Fibroblast of pulmonary artery (primary cell): ENCODE results near the gene HRH3.

Source experiments
- DNase-seq: peaks from one replicate; pipeline ENCODE4 v3.0.0-alpha.2; 2010; ENCODE audit warnings: low read depth
- H3K4me3 ChIP-seq: replicated peaks from 2 replicates; pipeline ENCODE4 v1.5.1; 2011; ENCODE audit warnings: low read depth, mild to moderate bottlenecking, control low read depth, low read length, moderate library complexity
- TF ChIP-seq, protein P1 (sequence below): IDR thresholded peaks from 2 replicates; pipeline ENCODE4 v1.5.1; 2011; ENCODE audit warnings: mild to moderate bottlenecking, control low read depth, low read length, inconsistent platforms; ENCODE audit errors: missing control alignments

Gene HRH3

DNA sequence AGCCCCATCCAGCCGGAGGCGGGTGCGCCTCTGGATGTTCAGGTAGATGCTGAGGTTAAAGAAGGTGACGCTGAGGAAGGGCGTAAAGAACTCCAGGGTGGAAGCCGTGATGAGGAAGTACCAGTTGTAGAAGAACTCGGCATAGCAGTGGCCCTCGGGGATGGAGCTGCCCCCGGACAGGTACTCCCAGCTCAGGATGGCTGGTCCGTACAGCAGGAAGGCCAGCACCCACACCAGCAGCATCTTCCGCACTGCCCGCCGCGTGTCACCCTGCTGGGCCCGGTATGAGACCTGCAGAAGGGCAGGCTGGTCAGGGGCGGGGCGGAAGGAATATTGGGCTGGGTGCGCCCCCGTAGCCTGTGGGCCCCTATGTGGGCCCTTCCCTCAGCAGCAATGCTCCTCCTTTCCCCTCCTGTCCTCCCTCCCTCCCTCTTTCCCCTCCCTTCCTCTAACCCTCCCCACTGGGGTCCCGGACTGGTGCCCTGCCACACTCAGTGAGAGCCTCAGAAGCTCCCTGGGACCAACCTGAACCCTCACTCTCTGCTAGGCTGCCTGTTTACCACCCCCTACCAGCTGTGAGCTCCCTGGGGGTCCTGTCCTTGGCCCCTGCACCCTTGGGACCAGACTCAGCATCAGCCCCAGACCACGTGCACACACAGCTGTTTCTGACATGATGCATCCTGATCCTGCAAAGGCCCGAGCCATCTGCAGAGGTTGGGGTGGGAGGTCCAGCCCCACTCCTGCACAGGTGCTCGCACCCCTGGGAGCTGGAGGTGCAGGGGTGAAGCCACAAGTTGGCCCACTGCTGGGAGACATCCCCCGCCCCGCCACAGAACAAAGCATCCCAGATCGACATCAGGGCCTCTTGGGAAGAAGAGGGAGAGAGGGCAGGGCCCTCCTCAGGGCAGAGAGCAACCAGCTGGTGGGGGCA, 3.2 kb downstream of the HRH3 start:
- DNase-seq: no peak
- TF ChIP-seq, protein P1, sequence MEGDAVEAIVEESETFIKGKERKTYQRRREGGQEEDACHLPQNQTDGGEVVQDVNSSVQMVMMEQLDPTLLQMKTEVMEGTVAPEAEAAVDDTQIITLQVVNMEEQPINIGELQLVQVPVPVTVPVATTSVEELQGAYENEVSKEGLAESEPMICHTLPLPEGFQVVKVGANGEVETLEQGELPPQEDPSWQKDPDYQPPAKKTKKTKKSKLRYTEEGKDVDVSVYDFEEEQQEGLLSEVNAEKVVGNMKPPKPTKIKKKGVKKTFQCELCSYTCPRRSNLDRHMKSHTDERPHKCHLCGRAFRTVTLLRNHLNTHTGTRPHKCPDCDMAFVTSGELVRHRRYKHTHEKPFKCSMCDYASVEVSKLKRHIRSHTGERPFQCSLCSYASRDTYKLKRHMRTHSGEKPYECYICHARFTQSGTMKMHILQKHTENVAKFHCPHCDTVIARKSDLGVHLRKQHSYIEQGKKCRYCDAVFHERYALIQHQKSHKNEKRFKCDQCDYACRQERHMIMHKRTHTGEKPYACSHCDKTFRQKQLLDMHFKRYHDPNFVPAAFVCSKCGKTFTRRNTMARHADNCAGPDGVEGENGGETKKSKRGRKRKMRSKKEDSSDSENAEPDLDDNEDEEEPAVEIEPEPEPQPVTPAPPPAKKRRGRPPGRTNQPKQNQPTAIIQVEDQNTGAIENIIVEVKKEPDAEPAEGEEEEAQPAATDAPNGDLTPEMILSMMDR: no peak
- no peak overlapping the region for H3K4me3 ChIP-seq

DNA sequence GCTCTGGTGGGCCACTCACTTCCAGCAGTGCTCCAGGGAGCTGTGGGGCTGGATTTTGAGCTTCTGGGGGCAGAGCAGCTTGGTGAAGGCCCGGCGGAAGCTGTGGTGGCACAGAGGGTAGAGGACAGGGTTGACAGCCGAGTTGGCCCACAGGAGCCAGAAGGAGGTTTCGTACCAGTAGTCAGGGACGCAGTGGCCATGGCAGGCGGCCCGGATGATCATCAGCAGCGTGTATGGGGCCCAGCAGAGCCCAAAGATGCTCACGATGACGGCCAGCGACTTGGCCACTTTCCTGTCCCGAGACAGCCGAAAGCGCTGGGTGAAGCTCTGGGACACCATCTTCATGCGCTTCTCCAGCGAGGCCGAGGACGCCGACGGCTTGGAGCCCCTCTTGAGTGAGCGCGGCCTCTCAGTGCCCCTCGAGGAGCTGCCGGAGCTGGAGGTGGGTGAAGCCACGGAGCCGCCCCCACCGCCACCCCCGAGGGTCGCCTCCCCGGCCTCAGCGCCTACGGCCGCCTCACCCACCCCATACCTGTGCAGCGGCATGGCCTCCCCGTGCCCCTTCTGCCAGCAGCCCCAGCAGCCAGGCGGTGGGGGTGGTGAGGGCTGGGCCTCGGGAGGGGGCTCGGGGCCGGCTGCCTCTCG, 4.0 kb downstream of the HRH3 start:
- TF ChIP-seq, protein P1: no peak
- DNase-seq: no peak
- H3K4me3 ChIP-seq: no peak overlapping the region

DNA sequence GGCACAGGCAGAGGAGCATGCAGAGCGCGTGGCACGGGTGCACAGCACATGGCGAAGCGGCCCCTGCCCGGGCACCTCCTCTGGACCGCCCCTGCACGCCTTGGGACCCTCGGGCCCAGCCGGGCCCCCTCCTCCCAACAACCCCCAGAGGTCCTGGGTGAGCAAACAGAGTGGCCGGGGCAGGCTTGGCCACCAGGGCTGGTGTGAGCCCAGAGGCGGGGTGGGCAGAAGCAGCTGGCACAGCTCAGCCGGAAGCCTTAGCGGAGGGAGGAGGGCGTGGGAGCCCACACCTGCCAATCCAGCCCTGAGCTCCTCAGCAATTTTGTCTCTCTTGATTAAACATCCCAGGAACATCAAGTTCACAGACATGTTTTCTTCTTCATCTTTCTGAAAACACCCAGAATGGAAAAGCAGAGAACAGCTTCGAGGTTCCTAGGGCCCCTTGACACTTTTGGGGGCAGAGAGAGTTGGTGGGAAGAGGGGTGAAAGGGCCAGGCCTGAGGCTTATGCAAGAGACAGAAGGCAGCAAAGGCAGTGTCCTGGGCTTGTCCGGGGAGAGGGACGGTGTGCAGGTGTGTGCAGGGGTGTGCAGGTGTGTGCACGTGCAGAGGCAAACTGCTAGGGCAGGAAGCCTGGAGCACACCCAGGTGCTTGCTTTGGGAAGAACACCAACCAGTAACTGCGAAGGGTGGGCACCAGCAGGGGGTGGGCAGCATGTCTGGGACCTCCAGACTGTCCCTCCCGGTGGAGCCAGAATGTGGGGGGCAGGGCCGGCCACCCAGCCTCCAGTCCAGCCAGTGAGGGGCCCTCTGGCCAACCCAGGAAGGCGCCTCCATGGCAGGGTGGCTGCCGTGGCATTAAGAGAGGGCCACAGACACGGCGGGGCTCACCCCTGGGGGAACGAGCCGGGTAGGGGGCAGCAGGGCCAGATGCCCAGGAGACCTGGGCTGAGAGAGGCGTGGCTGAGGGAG, 4.8 kb downstream of the HRH3 start:
- no peak overlapping the region for H3K4me3 ChIP-seq
- TF ChIP-seq, protein P1: no peak
- no peak for DNase-seq

DNA sequence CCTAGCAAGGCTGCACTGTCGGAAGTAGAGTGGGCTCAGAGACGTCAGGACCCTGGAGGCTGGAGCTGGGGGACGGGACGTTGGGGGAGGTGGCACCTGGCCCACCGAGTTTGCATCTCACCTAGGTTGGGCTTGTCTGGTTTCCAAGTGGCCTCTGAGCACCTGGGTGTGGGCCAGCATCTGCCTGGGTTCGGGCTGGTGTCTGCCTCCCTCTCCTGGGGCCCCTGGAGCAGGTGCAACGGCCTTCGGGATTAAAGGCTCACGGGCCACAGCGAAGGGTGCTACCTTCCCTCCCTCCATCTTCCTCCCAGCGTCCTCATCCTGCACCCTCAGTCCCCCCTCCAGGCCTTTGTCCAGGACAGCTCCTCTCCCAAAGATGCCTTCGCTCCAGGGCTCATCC, 6.0 kb downstream of the HRH3 start:
- no peak overlapping the region for H3K4me3 ChIP-seq
- TF ChIP-seq, protein P1: no peak
- DNase-seq: no peak

DNA sequence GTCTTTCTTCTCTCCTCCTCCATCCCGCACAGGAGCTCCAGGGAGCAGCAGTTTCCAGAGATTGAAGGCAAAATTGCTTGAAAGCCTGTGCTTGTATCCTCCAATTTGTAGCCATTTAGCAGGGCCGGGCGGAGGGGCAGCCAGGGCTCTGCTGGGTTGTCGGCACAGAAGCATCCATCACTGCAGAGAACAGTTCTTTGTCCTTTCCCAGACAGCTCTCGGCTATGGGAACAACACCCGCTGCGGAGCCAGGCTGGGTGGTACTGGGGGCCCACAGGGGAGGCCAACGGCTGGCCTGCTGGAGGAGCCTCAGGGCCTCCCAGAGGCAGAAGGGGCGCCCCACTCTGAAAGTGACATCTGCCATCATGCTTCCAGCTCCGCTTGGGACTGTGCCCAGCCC, 7.8 kb downstream of the HRH3 start:
- TF ChIP-seq, protein P1: no peak
- no peak for DNase-seq
- no peak overlapping the region for H3K4me3 ChIP-seq

DNA sequence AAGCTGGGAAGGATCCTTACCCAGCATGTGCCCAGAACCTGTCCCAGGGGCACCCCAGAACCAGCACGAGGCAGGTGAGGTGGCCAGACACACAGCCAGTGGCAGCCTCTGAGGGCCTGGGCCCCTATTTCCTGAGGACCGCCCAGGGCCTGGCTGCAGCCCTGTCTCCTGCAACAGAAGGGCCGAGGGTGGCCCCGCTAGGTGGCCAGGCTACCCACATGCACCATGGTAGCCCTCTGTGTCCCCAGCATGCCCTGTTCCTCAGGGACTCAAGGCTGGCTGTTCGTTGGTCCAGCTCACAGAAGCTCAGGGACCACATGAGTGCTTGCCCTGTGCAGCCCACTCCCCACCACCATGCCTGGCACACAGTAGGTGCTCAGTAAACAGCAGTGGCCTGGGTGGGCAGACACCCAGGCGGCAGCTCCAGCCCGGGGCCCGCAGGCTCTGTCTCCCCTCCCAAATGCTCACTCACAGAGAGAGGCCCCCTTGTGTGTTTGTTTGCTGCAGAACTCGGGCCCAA, 8.2 kb downstream of the HRH3 start:
- H3K4me3 ChIP-seq: no peak overlapping the region
- no peak for DNase-seq
- TF ChIP-seq, protein P1: no peak
